ENCODE data around the gene CFTR.

GRCh38 chr7:117674617-117675016, 194.8 kb downstream of the CFTR start:
- no peak for TF ChIP-seq ZSCAN30 (tag by site-specific recombination; IDR thresholded peaks at IDR 0.05)
- TF ChIP-seq ZFP3 (tag by site-specific recombination; IDR thresholded peaks at IDR 0.05; ENCODE audit: low read depth) = no peak
- no peak for TF ChIP-seq ZNF707 (tag by site-specific recombination; IDR thresholded peaks at IDR 0.05)
- TF ChIP-seq ZBTB1 (tag by site-specific recombination; IDR thresholded peaks at IDR 0.05) = no peak
- TF ChIP-seq, protein P1, sequence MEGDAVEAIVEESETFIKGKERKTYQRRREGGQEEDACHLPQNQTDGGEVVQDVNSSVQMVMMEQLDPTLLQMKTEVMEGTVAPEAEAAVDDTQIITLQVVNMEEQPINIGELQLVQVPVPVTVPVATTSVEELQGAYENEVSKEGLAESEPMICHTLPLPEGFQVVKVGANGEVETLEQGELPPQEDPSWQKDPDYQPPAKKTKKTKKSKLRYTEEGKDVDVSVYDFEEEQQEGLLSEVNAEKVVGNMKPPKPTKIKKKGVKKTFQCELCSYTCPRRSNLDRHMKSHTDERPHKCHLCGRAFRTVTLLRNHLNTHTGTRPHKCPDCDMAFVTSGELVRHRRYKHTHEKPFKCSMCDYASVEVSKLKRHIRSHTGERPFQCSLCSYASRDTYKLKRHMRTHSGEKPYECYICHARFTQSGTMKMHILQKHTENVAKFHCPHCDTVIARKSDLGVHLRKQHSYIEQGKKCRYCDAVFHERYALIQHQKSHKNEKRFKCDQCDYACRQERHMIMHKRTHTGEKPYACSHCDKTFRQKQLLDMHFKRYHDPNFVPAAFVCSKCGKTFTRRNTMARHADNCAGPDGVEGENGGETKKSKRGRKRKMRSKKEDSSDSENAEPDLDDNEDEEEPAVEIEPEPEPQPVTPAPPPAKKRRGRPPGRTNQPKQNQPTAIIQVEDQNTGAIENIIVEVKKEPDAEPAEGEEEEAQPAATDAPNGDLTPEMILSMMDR (tag by site-specific recombination; IDR thresholded peaks at IDR 0.05) = no peak
- no peak for TF ChIP-seq SETDB1 (IDR thresholded peaks at IDR 0.05; ENCODE audit: insufficient read length, low read length)
- TF ChIP-seq ZNF239 (tag by site-specific recombination; IDR thresholded peaks at IDR 0.05) = no peak
